ENCODE results near the gene TMC8.

GRCh38 chr17:78184351-78184750, 53.8 kb downstream of the TMC8 start:
- no peak for TF ChIP-seq CTCF (conservative IDR thresholded peaks at IDR 0.05; ENCODE audit: low read depth, low read length)
- no peak for TF ChIP-seq EZH2 (IDR thresholded peaks at IDR 0.05; ENCODE audit: low read length, unreplicated experiment)

All from PC-3 (cell line).